HG03159 (cell line): ENCODE data around the gene DHRS13.
"Not testable (repeated sequence)": the region's sequence is repeated elsewhere in the genome, so short reads cannot be mapped to it uniquely, and the experiment has no call there.

Experiments used
- ATAC-seq: cut with Tn5 transposase; IDR thresholded peaks from one replicate; pipeline ENCODE4 v1.9.1; 2021; ENCODE audit warnings: mild to moderate bottlenecking, moderate library complexity; ENCODE audit not compliant: unreplicated experiment

The DHRS13 gene

DNA sequence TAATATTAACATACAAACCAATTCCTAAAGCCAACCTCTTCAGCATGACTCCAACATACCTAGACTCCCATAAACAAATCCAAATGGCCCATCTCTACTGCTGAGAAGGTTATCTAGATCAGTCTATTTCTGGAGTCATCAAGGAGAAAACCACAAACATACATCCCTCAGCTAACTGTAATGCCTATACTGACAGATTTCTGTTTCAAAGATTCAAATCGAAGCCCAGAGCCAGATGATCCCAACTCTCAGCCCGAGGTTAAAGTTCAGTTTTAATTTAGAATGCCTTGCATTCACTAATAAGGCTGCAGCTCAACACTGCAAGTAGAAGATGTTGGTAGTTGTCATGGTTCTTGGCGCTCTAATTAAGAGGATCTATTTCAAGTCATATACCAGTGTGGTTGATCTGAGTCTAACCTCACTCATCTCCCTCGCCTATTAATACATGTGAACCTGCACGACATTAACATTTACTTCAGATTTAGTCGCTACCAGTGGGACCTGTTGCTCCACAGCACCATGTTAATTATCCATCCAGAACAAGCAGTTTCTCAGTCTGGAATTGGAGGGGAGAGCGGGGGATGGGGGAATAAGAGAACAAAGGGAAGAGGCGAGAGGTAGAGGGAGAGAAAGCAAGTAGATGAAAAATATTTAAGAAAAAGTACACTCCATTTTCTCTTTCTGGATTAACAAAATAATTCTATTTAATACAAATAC lies 33.0 kb upstream of the DHRS13 start:
- ATAC-seq, result no peak

DNA sequence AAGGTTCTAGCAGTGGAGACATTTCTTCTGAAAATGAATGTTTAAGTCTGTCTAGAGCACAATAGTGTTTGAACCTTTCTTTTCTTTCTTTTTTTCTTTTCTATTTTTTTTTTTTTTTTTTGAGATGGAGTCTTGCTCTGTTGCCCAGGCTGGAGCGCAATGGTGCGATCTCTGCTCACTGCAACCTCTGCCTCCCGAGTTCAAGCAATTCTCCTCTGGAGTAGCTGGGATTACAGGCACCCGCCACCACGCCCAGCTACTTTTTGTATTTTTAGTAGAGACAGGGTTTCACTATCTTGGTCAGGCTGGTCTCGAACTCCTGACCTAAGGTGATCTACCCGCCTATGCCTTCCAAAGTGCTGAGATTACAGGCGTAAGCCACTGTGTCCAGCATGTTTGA lies 31.6 kb upstream of the DHRS13 start:
- not testable (repeated sequence) for ATAC-seq

DNA sequence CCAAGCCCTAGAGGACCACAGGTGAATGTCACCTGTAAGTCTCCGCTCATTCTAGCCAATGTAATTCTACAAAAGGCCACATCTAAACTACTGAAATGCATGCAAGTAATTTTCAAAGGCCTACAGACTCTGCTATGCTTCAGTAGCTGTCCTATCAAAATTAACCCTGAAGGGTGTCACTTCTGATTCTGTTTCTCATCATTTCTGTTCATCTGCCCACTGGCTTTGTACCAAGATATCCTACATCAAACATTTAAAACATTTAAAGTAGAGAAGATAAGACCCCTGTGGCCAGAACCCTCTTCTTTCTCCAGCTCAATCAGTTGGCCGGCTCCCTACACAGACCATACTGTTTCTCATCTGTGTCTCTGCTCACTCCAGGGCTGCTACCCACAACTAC lies 26.9 kb upstream of the DHRS13 start:
- ATAC-seq, result no peak

GRCh38 chr17:28928061-28928460 lies 25.2 kb upstream of the DHRS13 start:
- ATAC-seq, result no peak

- ATAC-seq, result no peak
Measured at GRCh38 chr17:28926786-28927185, 23.9 kb upstream of the DHRS13 start.

DNA sequence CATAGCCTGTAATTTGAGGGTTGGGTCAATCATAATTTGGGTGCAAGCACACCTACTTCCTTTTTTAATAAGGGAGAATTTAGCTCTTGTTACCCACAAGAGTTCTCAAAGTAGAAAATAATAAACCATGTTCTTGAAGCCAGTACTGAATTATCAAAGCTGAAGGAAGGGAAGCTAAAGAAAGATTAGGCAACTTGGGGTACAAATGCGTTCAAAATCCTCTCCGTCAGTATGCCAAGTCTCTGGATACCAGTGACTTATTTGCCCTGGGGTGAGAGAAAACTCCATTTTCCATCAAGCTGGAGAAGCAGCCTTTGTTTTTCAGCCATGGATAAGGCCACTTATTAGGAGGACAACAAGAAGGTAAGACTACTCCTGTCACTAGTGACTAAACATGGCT lies 23.5 kb upstream of the DHRS13 start:
- no peak for ATAC-seq

DNA sequence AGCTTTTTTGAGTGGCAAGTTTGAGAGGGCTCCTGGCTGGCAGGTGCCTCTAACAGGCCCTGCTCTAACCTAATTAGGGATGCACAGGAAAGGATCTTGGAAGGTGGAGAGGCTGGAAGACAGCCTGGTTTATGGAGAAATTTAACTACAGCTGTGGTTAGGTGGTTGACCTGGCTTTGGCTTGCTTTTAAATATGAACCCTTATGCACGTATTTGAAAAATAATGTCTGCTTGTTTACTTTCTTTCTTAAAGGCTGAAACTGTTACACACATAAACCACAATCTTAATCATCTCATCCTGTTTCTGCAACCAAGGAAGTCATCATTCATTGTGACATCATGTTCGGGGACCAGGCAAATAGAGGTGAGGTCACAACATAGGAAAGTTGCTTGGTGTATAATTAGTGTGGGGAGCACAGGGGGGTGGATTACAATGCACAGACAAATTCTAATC lies 23.1 kb upstream of the DHRS13 start:
- no peak for ATAC-seq

DNA sequence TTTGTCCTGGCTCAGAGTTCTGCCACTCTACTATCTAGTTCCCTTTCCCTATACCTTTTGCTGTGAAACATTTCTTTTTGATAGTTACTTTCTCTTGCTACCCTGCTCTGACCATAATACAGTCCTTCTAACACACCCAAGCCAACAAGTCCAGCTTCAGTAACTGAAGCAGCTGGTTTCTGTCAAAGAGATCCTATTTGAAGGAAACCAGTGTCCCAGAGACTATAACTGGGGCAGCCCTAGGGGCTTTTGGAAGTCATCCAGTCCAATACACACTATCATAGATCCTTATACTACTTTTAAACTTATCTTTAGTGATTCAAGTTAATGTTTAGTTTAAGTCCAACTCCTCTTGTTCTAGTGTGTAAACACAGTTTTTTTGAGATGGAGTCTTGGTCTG lies 17.3 kb upstream of the DHRS13 start:
- ATAC-seq, result no peak

DNA sequence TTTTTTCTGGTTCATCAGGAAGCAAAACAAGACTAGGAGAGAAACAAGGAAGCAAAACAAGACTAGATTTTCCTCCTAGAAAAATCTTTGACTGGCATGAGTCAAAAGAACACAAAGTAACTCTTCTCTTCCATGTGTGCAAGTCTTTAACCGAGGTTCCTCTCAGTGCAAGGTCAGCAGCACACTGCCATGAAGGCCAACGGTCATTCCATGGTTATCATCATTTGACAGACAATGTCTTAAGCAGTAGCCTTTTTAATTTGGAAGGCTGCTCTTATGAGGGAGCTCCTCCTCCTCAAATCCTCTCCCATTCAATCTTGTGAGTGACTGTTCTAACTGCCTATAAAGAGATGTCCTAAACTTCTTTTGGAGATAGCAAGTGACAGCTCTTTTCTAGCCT lies 15.4 kb upstream of the DHRS13 start:
- no peak for ATAC-seq

DNA sequence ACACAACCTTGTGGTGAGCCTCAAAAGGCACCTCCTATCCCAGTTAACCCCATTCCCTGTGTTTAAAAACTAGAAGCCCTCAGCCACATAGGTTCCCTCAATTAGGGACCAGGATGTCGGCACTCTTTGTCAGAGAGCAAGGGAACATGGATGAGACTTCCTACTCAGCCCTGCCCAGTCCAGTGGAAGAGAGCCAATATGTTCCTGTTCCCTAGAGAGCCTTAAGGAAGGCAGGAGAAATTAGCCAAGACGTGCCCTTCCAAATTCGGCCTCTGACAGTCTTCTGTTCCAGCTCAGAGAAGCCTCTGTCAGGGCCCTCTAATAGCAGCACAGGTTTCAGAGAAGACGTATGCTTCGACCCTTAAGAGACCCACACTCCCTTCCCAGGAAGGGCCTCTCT lies 14.6 kb upstream of the DHRS13 start:
- ATAC-seq, result no peak

- no peak for ATAC-seq
Measured at GRCh38 chr17:28917029-28917428, 14.2 kb upstream of the DHRS13 start.

GRCh38 chr17:28916302-28916934 lies 13.5 kb upstream of the DHRS13 start:
- no peak for ATAC-seq

DNA sequence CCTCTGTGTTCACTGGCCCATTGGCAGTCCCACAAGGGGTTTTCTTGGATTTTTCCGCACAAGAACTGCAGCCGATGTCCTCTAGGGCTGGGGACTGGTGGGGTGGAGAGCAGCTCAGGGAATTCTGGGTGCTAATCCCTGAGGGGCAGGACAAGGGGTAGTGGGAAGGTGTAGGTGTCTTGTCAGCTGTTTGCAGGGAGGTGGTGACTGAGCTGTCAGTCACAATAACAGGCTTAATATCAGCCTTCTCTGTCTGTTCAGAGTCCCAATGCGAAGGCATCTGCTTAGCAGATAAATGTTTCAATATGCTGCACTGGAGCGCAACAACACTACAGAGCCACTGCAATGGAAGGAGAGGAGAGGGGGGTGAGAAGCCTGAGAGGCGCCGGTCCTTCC lies 10.1 kb upstream of the DHRS13 start:
- no peak for ATAC-seq

GRCh38 chr17:28912281-28912937 lies 9.5 kb upstream of the DHRS13 start:
- ATAC-seq, result no peak

GRCh38 chr17:28911411-28912045 lies 8.6 kb upstream of the DHRS13 start:
- no peak for ATAC-seq

GRCh38 chr17:28910534-28910933 lies 7.7 kb upstream of the DHRS13 start:
- no peak for ATAC-seq

- ATAC-seq, result no peak
Measured at GRCh38 chr17:28908640-28909167, 5.8 kb upstream of the DHRS13 start.

DNA sequence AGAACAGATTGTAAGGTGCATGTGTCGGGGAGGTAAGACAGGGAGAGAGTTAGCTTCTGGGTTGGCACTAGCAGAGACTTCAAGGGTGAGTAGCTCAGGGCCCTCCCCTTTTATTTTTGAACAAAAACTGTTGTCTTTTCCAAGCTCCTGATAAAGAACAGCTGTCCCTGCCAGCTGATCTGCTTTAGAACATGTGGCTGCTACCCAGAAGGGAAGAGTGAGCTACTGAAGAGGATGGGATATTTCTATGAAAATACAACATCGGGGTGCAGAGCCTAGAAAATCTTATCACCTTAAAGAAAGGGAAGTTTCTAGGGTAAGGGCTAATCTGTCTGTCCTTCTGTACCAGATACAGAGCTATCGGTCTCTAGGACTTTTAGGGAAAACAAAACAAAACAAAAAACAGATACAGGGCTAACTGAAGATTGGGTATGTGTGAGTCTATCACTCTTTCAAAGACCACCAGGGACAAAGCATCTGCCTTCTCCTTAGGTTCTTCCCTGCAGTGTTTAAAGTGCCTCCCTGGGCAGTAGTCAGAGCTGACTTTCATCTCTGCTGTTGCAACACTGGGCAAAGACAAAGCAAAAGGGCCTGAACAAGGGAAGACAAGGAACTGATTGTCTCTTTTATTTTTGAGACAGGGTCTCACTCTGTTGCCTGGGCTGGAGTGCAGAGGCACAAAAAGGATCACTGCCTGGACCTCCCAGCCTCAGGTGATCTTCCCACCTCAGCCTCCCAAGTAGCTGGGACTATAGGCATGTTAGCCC lies 5.0 kb upstream of the DHRS13 start:
- ATAC-seq, result no peak

GRCh38 chr17:28906706-28907438 lies 4.0 kb upstream of the DHRS13 start:
- ATAC-seq, result no peak

- no peak for ATAC-seq
Measured at GRCh38 chr17:28906276-28906675, 3.4 kb upstream of the DHRS13 start.
